NOMO-1 treated with DMSO at 0.1 percent for 48 hours (cell line): ENCODE data around the gene BICD1.

Experiments used
- DNase-seq: peaks from one replicate; lab custom pipeline; 2025; ENCODE audit not compliant: unreplicated experiment; lab: John Stamatoyannopoulos, UW

Gene BICD1

DNA sequence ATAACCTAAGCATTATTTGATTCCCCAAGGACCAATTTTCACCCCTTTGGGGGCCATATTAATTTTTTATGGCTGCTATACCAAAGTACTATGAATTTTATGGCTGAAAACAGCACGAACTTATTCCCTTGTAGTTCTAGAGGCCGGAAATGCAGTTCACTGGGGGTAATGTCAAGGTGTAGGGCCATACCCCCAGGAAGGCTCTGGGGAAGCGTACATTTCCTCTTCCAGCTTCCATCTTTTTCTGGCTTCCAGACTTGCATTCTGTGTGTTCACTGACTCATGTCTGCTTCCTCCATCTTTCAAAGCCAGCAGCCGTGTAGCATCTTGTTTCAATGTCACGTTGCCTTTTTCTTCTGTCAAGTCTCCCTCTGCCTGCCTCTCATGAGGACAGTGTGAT lies 133.5 kb downstream of the BICD1 start:
- no peak for DNase-seq

DNA sequence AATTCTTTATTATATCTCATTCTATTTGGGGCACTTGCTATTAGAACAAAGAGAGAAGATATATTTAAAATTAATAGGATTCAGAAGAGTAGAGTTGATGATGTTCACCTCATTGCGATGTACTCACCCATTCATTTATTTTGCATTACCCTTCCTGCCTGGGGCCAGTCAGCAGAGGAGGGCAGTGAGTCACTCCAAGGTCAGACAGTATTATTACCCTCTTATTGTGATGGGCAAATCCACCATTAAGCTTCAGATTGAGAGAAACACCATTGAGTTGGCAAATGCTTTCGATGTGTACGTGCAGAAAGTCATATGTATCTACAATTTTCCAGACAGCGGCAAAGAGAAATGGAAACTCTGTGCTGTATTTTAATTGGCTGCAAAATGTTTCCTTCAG lies 134.2 kb downstream of the BICD1 start:
- no peak for DNase-seq

DNA sequence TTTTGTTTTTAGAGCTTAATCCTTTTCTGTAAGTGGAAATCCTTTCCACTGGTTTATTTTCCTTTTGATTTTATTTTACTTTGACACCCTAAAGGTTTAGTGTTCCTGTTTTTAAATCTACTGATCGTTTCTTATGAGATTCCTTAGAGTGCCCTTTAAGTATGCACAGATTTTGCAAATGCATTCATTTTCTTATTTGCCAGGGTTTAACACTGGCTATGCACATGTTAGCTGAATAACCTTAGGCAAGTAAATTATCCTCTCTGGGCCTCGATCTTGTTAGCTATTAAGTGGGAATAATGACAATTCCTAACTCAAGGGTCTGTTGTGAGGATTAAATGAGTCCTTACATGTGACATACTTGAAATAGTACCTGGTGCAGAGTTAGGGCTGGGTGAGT lies 136.0 kb downstream of the BICD1 start:
- DNase-seq: no peak

DNA sequence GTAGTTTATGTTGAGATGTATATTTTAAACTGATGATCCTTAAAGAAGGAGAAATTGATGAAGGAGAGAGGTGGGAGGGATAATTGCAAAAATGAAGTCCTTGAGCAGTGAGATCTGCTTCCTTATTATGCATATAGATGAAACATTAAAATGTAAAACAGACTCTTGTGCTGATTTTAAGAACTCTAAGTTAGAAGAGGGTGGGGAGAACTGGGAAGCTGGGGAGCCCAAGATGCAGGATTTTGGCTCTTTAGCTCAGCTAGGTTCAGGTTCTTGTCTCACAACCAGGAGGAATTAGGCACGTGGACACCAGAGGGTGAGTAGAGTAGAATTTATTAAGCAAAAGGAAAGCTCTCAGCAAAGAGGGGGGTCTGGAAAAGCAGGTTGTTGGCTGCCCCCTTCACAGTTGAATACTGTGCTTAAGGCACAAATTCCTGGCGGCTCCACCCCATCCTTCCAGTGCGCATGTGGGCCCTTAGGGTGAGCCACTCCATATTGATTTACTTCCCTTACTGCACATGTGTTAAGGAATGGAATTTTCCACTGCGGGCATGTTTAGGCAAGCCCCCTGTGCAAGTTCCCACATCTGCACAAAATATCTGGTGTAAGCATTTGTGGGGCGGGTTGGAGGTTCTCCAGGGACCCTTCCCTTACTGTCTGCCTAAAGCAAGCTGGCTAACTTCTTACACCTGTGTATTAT lies 141.9 kb downstream of the BICD1 start:
- no peak for DNase-seq

DNA sequence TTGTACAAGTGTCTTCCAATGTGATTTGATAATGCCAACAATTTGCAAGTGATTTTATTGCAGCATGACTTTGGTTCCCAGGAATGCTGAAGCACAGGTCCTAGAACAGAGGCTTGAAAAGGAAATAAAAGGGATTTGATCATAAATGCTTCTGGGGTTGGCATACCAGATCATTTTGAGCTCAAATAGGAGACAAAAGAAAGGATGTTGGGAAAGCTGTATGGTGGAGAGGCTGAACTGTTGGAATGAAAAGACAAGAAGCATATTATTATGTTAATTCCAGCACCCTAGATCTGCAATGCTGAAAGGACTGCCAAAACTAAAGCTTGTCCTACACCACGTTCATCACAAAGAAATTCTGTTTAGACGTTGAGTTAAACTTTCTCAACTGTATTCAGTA lies 143.1 kb downstream of the BICD1 start:
- no peak for DNase-seq

DNA sequence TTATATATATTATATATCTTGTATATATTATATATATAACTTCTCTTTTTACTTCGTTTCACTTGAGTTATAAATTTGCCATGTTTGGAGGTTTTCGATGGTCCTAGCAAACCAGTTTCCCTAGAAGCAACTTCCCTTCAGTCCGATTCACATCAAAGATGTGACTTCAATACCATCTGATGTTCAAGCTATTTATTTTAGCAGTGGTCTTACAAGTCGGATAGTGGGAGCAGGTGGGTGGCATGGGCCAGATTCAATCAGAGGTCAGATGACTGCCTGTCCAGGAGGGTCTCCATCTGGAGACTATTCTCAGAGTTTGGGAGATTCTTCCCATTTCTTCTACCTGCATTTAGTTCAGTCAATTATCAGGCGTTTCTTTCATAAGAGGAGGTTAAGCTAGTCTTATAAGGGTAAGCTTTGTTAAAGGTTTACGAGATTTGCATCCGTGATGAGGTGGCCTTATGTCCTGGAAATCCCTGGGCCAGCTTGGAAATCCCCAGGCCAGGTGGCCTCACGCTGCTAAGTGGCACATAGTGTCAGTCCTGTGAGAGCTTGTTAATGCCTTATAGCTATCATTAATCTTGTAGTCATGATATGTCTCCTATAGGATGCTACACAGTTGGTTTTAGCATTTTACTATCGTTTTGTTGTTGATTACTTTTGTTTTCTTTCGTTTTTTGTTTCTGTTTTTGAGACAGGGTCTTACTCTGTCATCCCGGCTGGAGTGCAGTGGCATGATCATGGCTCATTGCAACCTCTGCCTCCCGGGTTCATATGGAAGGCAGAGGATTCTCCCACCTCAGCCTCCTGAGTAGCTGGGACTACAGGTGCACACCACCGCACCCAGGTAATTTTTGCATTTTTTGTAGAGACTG lies 145.8 kb downstream of the BICD1 start:
- no peak for DNase-seq

DNA sequence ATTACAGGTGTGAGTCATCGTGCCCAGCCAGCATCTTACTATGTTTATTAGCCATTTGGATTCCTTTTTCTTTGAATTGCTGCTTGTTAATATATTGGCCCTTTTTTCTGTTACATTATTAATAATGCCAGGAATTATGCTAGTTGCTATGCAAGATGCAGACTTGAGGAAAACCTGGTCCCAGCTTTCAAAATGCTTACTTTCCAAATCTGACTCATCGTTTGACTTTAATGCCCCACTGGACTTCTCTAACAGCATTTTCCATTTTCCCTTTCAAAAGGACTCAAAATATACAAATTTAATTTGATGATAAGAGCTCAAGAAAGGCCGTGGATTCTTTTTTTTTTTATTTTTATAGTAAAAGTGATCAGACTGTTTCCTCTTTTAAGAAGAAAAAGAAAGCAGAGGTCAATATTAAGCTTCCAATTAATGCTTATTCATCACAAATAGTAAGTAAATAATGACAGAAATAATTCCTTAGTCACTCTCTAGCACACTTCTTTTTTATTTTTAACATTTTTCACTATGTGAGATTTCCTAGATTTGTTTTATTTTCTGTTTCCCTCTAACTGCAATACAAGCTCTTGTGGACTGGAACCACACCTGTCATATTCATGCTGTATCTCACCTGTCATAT lies 146.6 kb downstream of the BICD1 start:
- no peak for DNase-seq

DNA sequence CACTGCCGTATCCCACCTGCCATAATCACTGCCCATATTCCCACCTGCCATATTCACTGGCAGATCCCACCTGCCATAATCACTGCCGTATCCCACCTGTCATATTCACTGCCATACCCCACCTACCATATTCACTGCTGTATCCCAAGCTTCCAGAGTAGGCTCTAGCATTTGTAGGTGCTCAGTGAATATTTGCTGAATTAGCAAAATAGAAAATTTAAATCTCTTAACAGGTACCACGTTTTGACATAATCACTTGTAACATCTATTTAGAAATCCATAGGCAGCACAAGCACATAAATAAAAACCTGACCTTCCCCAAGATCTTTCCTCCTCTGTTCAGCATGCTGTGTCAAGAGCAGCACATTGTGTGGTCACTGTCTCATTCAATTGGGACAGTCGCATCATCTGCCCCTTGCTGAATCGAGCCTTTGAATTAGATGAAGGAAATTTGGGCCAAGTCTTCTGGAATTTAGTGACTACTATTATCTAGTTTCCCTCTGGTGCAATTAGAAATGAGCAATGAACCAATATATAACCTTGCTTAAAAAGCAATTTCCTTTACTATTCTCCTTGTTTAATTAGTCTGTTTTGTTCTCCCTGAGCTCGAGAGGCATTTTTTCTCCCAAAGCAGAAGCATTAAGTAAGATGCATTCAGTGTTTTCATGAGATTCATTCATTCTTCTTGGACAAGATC lies 147.8 kb downstream of the BICD1 start:
- DNase-seq: no peak

DNA sequence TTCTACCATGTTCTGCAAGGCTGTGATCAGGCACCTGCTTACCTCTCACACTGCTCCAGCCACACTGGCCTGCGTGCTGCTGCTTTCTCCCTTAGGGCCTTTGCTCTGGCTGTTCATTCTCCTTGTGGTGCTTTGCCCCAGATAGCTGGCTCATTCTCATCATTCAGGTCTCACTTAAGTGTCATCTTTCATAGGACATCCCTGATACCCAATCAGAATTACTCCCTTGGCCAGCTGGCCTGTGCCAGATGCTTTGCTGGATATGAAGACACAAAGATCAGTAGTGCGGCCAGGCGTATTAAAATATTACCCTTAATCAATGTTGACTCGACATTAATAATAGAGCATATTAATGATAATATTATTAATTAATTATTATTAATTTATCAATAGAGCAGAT lies 148.9 kb downstream of the BICD1 start:
- DNase-seq: no peak

DNA sequence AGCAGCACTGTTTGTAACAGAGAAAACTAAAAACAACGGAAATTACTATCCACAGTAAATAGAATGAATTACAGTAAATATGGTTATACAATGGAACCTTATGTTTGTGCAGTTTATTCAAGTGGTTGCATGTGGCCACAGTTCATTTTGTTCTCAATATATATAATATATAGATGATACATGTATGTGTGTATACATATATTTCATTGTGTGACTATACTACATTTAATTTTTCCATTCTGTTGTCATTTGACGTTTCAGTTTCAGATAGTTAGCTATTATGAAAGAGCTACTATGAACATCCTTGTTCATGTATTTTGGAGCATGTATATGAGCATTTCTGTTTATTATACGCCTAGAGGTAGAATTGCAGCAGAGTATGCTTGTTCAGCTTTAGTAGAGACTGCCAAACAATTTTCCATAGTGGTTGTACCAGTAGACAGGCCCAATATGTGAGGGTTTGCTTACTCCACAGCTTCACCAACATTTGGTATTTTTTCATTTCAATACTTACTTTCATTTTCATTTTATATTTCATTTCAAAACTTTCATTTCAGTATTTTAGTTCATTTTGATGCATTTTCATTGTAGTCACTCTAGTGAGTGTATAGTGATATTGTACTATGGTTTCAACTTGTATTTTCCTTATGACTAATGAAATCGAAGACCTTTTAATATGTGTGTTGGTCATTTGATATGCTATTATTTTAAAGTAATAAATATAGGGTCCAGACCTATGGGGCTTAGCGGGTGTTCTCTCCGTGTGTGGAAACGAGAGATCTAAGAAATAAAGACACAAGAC lies 151.2 kb downstream of the BICD1 start:
- DNase-seq: no peak

DNA sequence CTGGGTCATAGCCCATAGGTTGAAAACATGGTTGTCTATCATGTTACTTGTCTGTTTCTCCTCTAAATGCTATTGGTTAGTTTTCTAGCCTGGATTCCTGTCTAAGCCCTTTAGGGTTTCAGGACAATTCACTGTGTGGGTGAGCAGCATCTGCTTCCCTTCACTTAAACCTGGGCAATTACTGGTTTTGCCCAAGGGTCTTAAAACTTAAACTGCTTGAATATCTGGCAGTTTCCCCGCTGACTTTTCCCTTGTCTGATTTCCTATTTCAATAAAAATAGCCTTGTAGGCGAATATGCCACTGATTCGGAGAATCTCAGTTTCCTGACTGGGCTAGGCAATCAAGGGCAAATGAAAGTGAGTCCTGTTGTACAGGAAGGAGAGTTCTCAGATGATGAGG lies 154.0 kb downstream of the BICD1 start:
- no peak for DNase-seq

DNA sequence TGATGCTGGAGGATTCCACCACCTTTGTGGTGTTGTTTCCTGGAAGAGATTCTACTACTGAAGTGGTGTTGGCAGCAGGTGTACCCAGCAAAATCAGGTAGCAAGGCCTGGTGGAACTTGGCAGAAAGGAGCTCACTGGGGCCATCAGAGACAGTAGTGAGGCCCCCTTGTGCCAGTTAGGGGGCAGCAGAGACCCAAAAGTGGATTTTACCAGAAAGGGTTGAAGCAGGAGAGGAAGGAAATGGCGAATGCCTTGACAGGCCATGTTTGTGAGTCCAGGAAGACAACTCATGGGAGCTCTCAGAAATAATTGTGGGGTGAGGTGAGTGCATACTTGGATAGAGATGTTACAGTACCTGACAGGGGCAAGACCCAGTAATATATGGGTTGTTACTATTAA lies 155.0 kb downstream of the BICD1 start:
- no peak for DNase-seq

DNA sequence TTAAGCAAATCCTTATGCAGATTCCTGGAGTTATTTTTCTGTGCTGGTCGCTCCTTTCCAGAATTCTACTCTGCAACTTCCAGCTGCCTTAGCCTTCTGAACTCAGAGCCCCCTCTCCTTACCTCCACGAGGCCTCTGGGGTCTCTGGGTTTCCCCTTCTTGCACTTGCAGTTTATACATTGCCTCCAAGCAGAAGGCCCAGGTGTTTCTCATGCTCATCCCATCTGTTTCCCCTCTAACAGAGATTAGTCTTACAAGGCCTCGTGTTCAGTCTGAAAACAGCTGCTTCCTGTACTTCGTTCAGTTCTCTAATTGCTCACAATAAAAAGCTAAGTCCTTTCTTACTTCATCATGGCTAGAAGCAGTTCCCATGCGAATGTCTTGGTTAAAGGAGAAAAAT lies 158.3 kb downstream of the BICD1 start:
- peak; percentile 8 for DNase-seq

DNA sequence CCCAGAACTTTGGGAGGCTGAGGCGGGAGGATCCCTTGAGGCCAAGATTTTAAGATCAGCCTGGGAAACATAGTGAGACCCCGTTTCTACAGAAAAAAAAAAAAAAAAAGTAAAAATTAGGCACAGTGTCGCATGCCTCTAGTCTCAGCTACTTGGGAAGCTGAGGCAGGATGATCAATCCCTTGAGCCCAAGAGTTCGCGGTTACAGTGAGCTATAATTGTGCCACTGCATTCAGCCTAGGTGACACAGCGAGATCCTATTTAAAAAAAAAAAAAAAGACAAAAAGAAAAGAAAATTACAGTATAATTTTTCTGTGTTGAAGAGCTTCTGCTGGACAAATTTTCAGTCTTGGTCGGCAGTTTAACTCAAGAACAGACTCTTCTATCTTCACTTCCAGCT lies 158.8 kb downstream of the BICD1 start:
- no peak for DNase-seq

DNA sequence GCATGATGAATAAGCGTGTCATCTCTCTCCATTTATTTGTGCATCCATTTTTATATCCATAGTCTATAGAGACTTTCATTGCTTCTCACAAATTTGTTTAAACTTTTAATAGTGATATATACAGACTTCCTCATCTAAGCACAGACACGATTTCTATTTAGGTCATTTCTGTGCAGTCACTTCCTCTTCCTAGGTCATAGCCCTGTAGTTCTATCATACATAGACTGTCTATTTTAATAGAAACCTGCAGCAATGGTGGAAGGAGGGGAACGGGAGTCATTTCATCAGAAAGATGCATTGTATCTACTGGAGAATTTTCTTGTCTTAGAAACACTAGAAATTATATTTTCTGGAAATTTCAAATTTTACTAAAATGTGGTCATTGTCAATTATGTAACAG lies 159.3 kb downstream of the BICD1 start:
- peak; percentile 75 for DNase-seq

DNA sequence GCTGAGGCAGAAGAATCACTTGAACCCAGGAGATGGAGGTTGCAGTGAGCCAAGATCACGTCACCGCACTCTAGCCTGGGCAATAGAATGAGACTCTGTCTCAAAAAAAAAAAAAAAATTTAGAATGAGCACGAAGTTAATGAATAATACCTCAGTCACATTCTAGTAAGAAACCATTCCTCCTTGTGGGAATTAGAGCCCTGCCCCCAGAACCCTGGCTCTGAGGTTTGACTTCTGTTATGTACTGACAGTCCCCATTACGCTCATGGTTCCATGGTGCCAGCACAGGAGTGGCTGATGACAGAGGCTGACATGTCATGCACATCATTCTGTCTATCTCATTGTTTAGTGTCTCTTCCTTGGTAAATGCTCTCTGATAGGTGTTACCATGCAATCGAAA lies 160.1 kb downstream of the BICD1 start:
- no peak for DNase-seq

DNA sequence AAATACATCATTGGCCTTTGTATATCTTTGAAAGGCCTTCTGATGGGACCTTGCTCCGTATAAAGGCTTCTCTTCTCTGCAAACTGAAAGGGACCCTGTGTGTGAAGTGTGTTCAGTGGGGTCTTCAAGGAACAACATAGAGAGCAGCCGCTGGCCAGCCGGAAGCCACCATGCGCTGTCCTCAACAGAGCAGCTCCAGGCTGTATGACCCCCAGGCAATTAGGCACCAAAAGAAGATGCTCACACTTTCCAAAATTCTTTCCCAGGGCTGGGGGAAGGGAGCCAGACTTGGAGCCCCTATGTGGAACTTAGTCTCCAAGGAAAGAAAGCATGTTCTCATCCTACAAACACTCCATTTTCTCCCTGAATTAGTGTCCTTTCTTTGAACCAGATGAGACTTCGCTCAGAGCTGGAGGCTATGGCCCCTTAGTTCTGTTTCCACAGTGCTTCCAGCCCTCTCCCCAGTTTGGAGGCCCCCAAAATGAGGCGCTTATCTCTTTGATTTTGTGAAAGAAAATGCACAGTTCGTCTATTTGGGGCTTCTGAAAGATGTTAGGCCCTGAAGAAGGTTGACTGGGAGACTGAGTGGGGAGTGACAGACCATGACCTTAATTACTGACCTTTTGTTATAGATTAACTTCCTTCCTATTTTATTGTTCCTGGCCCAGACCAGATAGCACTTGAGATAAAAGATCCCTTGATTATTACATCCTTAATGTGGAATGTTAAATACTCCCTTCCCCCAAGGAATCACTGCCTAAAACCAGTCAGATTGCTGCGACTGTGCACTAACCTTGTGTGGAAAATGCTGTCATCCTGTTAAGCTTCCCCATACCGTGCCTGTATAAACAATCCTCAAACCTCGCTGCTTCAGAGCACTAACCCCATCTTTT lies 164.4 kb downstream of the BICD1 start:
- DNase-seq: no peak

DNA sequence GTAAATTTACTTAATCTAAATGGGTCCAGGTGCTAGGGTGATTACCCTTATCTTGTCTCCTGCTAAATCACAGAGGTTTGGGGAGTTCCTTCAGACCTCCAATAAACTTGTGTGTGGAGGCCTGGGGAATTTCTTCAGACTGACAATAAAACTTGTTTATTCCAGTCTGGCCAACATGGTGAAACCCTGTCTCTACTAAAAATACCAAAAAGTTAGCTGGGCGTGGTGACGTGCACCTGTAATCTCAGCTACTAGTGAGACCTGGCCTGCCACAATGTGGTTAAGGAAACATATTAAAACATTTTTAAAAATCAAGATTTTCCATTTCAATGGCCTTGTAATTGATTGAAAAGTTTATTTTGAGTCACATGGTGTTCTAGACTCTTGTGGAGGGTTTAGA lies 165.8 kb downstream of the BICD1 start:
- no peak for DNase-seq

DNA sequence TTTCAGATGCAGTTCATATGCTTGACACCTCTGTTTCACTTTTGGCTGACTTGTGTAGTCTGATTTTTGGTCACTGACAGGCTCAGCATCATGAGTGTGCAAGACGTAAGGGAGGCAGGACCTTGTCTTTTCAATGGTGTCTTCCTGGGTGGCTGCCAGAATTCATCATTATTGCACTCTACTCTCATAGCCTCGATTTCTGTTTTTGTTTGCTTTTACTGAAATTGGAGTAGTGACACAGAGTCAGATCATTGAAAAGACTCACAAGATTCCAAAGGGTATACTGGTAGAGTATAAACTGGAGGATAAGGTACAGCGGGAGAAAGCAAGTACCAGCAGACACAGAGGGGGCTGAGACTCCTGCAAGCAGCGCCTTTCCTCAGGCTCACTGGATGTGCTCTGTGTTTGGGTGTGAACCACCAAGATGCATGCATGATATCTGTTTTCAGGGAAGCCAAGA lies 166.4 kb downstream of the BICD1 start:
- DNase-seq: no peak

DNA sequence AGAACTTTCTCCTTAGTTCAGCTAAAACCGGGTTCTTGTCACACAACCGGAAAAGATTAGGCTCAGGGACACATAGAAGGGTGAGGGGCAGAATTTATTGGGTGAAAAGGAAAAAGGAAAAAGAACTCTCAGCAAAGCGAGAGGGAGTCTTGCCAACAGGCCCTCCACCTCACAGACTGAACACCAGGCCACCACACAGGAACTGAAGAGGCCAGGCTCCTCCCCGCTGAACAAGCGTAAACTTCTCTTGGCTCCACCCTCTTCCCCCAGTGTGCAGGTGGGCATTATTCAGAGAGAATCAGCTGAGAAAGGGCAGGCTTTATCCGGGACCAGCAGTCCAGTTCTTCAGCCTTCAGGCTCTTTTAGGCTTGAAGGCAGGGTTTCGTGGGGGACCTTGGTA lies 167.1 kb downstream of the BICD1 start:
- DNase-seq: no peak
